Adrenal gland (tissue), 5 donors: ENCODE results near the gene AP2A1.

ENCODE experiments used
- POLR2A ChIP-seq, 2 donors: fragments of 450-650 bp; IDR thresholded peaks; one replicate each; pipeline ENCODE4 v1.6.1; 2017; ENCODE audit warnings: antibody characterized with exemption in 2 of 2, mild to moderate bottlenecking in 2 of 2, moderate library complexity in 1 of 2
- TF ChIP-seq, protein P1 (sequence below), 6 experiments: fragments of 450-650 bp in 4 of 6; fragments of 200-600 bp in 2 of 6; sonication (generic) in 1 of 6; IDR thresholded peaks; 1 replicate in 5 of 6; 2 replicates in 1 of 6; pipeline versions ENCODE4 v1.5.1 to v1.8.0; 2016 to 2021; ENCODE audit warnings: antibody characterized with exemption in 6 of 6, mild to moderate bottlenecking in 2 of 6, moderate library complexity in 1 of 6
- donor health status: DM: no; HTN: no; CAD: no.

- TF ChIP-seq, protein P1, sequence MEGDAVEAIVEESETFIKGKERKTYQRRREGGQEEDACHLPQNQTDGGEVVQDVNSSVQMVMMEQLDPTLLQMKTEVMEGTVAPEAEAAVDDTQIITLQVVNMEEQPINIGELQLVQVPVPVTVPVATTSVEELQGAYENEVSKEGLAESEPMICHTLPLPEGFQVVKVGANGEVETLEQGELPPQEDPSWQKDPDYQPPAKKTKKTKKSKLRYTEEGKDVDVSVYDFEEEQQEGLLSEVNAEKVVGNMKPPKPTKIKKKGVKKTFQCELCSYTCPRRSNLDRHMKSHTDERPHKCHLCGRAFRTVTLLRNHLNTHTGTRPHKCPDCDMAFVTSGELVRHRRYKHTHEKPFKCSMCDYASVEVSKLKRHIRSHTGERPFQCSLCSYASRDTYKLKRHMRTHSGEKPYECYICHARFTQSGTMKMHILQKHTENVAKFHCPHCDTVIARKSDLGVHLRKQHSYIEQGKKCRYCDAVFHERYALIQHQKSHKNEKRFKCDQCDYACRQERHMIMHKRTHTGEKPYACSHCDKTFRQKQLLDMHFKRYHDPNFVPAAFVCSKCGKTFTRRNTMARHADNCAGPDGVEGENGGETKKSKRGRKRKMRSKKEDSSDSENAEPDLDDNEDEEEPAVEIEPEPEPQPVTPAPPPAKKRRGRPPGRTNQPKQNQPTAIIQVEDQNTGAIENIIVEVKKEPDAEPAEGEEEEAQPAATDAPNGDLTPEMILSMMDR (IDR thresholded peaks at IDR 0.05), result peak in 5 of 6 experiments; percentile 38 to 81 (median 55)
- peak; percentile 81 to 85 for TF ChIP-seq POLR2A (IDR thresholded peaks at IDR 0.05)
Observed at GRCh38 chr19:49817964-49818648, 51.3 kb downstream of the AP2A1 start, which contains the start of gene MED25.
